ENCODE data around the gene CSMD2.

CSMD2 gene

DNA sequence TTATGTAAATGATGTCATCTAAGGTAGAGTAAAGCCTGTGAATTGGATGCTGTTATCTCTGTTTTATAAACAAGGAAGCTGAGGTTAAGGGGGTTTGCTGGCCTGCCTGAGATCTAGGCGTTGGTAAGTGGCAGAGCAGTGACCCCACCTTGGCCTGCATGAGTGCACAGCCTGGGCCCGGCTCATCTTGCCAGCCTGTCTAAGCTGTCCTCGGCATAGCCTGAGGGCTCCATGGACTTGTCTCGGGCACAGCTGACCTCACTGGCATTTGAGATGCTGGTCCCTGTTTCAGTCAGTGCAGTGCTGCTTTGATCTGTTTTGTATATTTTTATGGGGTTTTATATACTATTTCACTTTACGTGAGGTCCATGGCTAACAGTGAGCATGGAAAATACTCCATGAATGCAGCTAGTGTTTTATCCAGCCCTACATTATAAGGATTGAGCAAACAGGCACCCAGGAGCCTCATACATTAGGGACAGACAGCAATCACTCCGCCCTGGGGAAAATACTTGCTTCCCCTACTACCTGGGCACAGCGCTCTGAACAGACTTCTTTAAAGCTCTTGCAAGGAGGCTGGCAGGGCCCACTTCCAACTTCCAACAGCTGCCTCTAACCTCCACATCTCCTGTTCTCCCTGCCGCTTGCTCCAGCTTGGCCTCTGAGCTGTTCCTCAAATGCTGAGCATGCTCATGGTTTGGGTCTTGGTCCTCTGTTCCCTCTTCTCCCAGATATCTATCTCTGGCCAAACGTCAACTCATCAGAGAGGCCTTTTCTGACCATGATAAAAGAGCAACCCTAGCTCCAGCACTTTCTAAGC, 451.8 kb downstream of the CSMD2 start:
- Histone ChIP-seq H3K4me3 (no peak overlapping the region), H3K27ac (no peak overlapping the region)
- TF ChIP-seq CTCF (IDR thresholded peaks at IDR 0.05), result no peak
- DNase-seq (ENCODE audit: low spot score), result no peak

DNA sequence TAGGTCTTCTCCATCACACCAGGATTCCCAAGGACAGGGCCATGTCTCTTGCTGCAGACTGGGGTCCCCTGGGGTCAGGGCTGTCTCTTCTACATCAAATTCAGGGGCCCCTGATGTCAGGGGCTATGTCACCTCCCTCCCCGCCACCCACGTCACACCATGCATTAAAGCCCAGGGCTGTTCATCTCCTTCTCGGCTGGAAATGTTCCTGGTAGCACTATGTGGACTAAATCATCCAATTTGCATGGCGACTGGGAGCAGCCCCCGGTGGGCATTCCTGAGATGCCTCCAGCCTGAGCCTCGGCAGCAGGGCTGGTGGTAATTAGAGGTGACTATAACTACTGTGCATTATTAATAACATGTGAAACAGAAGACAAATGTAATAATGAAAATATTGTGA, 452.8 kb downstream of the CSMD2 start:
- Histone ChIP-seq H3K4me3 (no peak overlapping the region), H3K27ac (no peak overlapping the region)
- no peak for TF ChIP-seq CTCF (IDR thresholded peaks at IDR 0.05)
- no peak for DNase-seq (ENCODE audit: low spot score)

DNA sequence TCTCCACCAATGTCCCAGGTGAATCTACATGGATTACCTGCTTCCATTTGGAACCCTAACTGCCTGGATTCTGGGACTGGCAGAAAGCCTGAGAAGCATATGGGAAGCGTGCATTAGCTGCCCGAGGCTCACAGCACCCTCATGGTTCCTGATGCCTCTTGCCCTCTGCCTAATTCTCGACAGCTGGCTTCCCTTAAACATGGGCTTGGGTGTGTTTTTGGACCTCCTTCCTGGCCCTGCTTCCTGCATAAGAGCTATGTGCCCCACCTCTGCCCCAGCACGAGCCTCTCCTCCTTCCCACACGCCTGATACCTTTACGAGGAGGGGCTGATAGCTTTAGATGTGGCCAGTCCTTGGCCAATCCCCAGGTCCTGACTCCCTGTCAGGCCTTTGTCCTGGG, 453.5 kb downstream of the CSMD2 start:
- Histone ChIP-seq H3K4me3 (no peak overlapping the region), H3K27ac (no peak overlapping the region)
- DNase-seq (ENCODE audit: low spot score), result no peak
- TF ChIP-seq CTCF (IDR thresholded peaks at IDR 0.05), result no peak

DNA sequence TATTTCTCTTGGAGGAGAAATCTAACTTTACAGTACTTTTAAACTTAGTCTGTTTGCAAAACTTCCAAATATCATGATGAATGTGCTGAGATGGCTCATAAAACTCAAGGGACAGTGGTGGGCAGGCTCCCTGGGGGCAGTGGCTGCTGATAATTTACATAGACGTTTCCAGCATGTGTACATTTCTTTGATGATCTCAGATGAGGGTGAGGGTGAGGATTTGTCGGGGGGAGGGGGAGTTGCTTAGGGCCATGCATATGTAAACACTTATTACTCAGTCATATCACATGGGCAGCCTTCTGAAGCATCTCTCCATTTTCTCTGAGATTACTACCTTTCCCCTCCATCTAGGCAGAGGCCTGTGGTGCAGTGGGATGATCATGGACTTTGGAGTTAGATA, 454.1 kb downstream of the CSMD2 start:
- no peak overlapping the region for H3K4me3 ChIP-seq
- no peak for TF ChIP-seq CTCF (IDR thresholded peaks at IDR 0.05)
- no peak overlapping the region for H3K27ac ChIP-seq
- DNase-seq (ENCODE audit: low spot score), result no peak

DNA sequence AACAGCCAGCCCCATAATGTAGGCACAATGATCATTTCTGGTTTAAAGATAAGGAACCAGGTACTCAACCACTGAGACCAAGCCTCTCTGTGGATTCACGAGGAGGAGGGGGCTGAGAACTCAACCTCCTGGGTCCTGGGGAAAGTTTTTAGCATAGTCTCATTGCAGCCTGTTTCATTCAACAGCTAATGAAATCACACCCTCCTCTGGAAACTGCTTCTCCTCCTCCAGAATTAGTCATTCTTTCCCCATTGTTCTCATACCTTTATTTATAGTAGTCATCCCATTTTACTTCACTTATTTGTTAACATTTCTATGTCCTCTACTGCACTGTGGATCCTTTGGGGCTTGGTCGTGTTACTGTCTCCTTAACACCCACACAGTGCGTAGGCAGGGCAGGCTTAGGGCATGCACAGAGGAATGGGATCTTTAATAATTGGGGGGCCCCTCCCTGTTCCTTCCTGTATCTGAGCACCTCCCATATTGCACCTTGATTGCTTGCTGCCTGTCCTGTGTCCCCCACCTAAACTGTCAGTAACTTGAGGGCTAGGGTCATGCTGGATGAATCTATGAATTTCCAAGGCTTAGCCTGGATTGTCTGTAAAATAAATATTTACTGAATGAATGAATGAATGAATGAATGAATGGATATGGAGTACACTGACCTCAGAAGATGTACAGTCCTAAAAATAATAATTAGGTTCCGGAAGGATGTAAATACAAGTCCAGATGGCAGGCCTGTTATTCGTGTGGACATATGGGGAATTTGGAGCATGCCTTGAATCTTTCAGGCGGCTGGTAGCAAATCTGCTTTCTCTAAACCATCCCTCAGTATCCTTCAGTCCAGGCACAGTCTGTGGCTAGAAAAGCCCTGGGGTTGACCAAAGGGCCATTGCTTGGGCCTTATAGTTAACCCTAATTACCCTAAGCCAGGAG, 455.0 kb downstream of the CSMD2 start:
- no peak for TF ChIP-seq CTCF (IDR thresholded peaks at IDR 0.05)
- no peak for DNase-seq (ENCODE audit: low spot score)
- H3K27ac ChIP-seq, result no peak overlapping the region
- no peak overlapping the region for H3K4me3 ChIP-seq

GRCh38 chr1:33709174-33709782, 455.8 kb downstream of the CSMD2 start:
- H3K27ac ChIP-seq, result no peak overlapping the region
- TF ChIP-seq CTCF (IDR thresholded peaks at IDR 0.05), result no peak
- no peak for DNase-seq (ENCODE audit: low spot score)
- H3K4me3 ChIP-seq, result no peak overlapping the region

Data from coronary artery (tissue), 2 donors.